H9 (cell line): ENCODE data around the gene UBN2. TPM values are rescaled to one million over a fixed set of nuclear protein-coding genes. Genes with fewer than 3 reads are reported as not detected.

Experiments
- DNase-seq: peaks from one replicate; pipeline ENCODE4 v3.0.0-alpha.2; 2017
- H2AFZ ChIP-seq: one replicate; pipeline ENCODE4 v1.6.1; 2013; ENCODE audit warnings: mild to moderate bottlenecking, low read length, control low read depth, moderate library complexity
- H2AK5ac ChIP-seq: 2 replicates; pipeline ENCODE4 v1.6.1; 2013; ENCODE audit warnings: low read length, control low read depth, mixed read lengths; ENCODE audit not compliant: insufficient read length
- H2BK120ac ChIP-seq: one replicate; pipeline ENCODE4 v1.6.1; 2013; ENCODE audit warnings: low read depth, mild to moderate bottlenecking, low read length, control low read depth, inconsistent platforms; ENCODE audit not compliant: poor library complexity, severe bottlenecking
- H2BK12ac ChIP-seq: 2 replicates; pipeline ENCODE4 v1.6.1; 2013; ENCODE audit warnings: low read length, control low read depth, mixed read lengths, low read depth; ENCODE audit not compliant: insufficient read length
- H2BK15ac ChIP-seq: 2 replicates; pipeline ENCODE4 v1.6.1; 2013; ENCODE audit warnings: low read depth, low read length, control low read depth
- H2BK20ac ChIP-seq: one replicate; pipeline ENCODE4 v1.6.1; 2013; ENCODE audit warnings: low read depth, mild to moderate bottlenecking, low read length, control low read depth, inconsistent platforms; ENCODE audit not compliant: poor library complexity, severe bottlenecking
- H2BK5ac ChIP-seq: 2 replicates; pipeline ENCODE4 v1.6.1; 2013; ENCODE audit warnings: low read length, control low read depth, mixed read lengths; ENCODE audit not compliant: insufficient read length
- H3K14ac ChIP-seq: 2 replicates; pipeline ENCODE4 v1.6.1; 2013; ENCODE audit warnings: low read length, control low read depth; ENCODE audit not compliant: insufficient read depth
- H3K18ac ChIP-seq: 2 replicates; pipeline ENCODE4 v1.6.1; 2013; ENCODE audit warnings: low read depth, mild to moderate bottlenecking, mixed read lengths, low read length, control low read depth; ENCODE audit not compliant: insufficient read length
- H3K23ac ChIP-seq: 2 replicates; pipeline ENCODE4 v1.6.1; 2013; ENCODE audit warnings: low read length, control low read depth, mixed read lengths, low read depth; ENCODE audit not compliant: insufficient read length
- H3K23me2 ChIP-seq: 2 replicates; pipeline ENCODE4 v1.6.1; 2013; ENCODE audit warnings: low read depth, mild to moderate bottlenecking, mixed read lengths, low read length, control low read depth; ENCODE audit not compliant: insufficient read length, poor library complexity, severe bottlenecking
- H3K27ac ChIP-seq: 2 replicates; pipeline ENCODE4 v1.5.1; 2013; ENCODE audit warnings: low read length, control low read depth, mixed read lengths, low read depth; ENCODE audit not compliant: insufficient read length
- H3K27me3 ChIP-seq: 2 replicates; pipeline ENCODE4 v1.6.1; 2013; ENCODE audit warnings: low read length, control low read depth, inconsistent platforms; ENCODE audit not compliant: insufficient read depth
- H3K4ac ChIP-seq: 2 replicates; pipeline ENCODE4 v1.6.1; 2013; ENCODE audit warnings: low read depth, mild to moderate bottlenecking, control low read depth, inconsistent platforms, low read length, moderate library complexity
- H3K4me1 ChIP-seq: 2 replicates; pipeline ENCODE4 v1.6.1; 2013; ENCODE audit warnings: low read length, control low read depth, inconsistent platforms; ENCODE audit not compliant: insufficient read depth
- H3K4me2 ChIP-seq: 2 replicates; pipeline ENCODE4 v1.6.1; 2013; ENCODE audit warnings: low read length, control low read depth, mixed read lengths; ENCODE audit not compliant: insufficient read length, insufficient read depth
- H3K56ac ChIP-seq: 2 replicates; pipeline ENCODE4 v1.6.1; 2013; ENCODE audit warnings: low read depth, mild to moderate bottlenecking, mixed read lengths, low read length, control low read depth; ENCODE audit not compliant: insufficient read length
- H3K79me1 ChIP-seq: 2 replicates; pipeline ENCODE4 v1.6.1; 2013; ENCODE audit warnings: low read depth, mild to moderate bottlenecking, moderate library complexity, low read length, control low read depth, inconsistent platforms; ENCODE audit not compliant: insufficient read depth, poor library complexity, severe bottlenecking
- H3K79me2 ChIP-seq: 2 replicates; pipeline ENCODE4 v1.6.1; 2013; ENCODE audit warnings: low read length, control low read depth, inconsistent platforms; ENCODE audit not compliant: insufficient read depth
- H3K9ac ChIP-seq: 2 replicates; pipeline ENCODE4 v1.6.1; 2013; ENCODE audit warnings: low read length, control low read depth, mixed read lengths; ENCODE audit not compliant: insufficient read length; ENCODE audit errors: extremely low read depth
- H3K9me3 ChIP-seq: one replicate; pipeline ENCODE4 v1.6.1; 2013; ENCODE audit warnings: low read depth, low read length, inconsistent platforms; ENCODE audit not compliant: control insufficient read depth
- H3T11ph ChIP-seq: one replicate; pipeline ENCODE4 v1.6.1; 2013; ENCODE audit warnings: mild to moderate bottlenecking, low read length, control low read depth, inconsistent platforms
- H4K20me1 ChIP-seq: one replicate; pipeline ENCODE4 v1.6.1; 2013; ENCODE audit not compliant: control insufficient read depth, insufficient read length, insufficient read depth
- H4K5ac ChIP-seq: 2 replicates; pipeline ENCODE4 v1.6.1; 2013; ENCODE audit warnings: low read depth, mild to moderate bottlenecking, mixed read lengths, low read length, control low read depth; ENCODE audit not compliant: insufficient read length
- H4K8ac ChIP-seq: replicated peaks from 2 replicates; pipeline ENCODE4 v1.6.1; 2013; ENCODE audit warnings: low read length, control low read depth, mixed read lengths, low read depth; ENCODE audit not compliant: insufficient read length
- H4K91ac ChIP-seq: 2 replicates; pipeline ENCODE4 v1.6.1; 2013; ENCODE audit warnings: low read depth, mild to moderate bottlenecking, moderate library complexity, mixed read lengths, low read length, control low read depth; ENCODE audit not compliant: insufficient read length
- H3K27ac Mint-ChIP-seq, 3 experiments: 2 replicates in 2 of 3; 3 replicates in 1 of 3; pipeline ENCODE4 v1.8.0; 2020 to 2021; ENCODE audit warnings: mixed read lengths in 3 of 3, mild to moderate bottlenecking in 1 of 3, moderate library complexity in 1 of 3
- H3K27me3 Mint-ChIP-seq: 2 replicates; pipeline ENCODE4 v1.8.0; 2021; ENCODE audit warnings: low read depth, mild to moderate bottlenecking, moderate library complexity, mixed read lengths
- H3K36me3 Mint-ChIP-seq, 3 experiments: 2 replicates in 2 of 3; 3 replicates in 1 of 3; pipeline ENCODE4 v1.8.0; 2020 to 2021; ENCODE audit warnings: low read depth in 3 of 3, mixed read lengths in 3 of 3; ENCODE audit not compliant: insufficient read depth in 1 of 3
- H3K4me1 Mint-ChIP-seq, 2 experiments: 2 replicates each; pipeline ENCODE4 v1.8.0; 2020; ENCODE audit warnings: mixed read lengths in 2 of 2
- H3K4me3 Mint-ChIP-seq, 2 experiments: 2 replicates in 1 of 2; 3 replicates in 1 of 2; pipeline ENCODE4 v1.8.0; 2020 to 2021; ENCODE audit warnings: mild to moderate bottlenecking in 2 of 2, mixed read lengths in 2 of 2, moderate library complexity in 1 of 2
- H3K9me3 Mint-ChIP-seq, 2 experiments: 2 replicates in 1 of 2; 3 replicates in 1 of 2; pipeline ENCODE4 v1.8.0; 2020; ENCODE audit warnings: mild to moderate bottlenecking in 2 of 2, mixed read lengths in 2 of 2, moderate library complexity in 1 of 2
- WGBS: extraction: QIAGEN DNeasy Blood & Tissue Kit; methylation state at CpG from one replicate; pipeline ENCODE4 v1.1.7; 2013; ENCODE audit warnings: missing lambda C conversion rate, low lambda C conversion rate, mixed read lengths; ENCODE audit not compliant: insufficient read length; ENCODE audit errors: extremely low coverage; 5-methylcytosine and 5-hydroxymethylcytosine counted together
- total RNA-seq: library from RNA; stranded (reverse); gene quantifications from 2 replicates; pipeline ENCODE4 v1.2.1, GENCODE V29; 2021
- TF ChIP-seq, protein P1 (sequence below): fragments of 200-600 bp; sonication (generic); conservative IDR thresholded peaks from 3 replicates; pipeline ENCODE4 v1.8.0; 2021; ENCODE audit warnings: antibody characterized with exemption, mild to moderate bottlenecking

The UBN2 gene
- total RNA-seq, 1 experiment from 2014 or later = 27.6 TPM

DNA sequence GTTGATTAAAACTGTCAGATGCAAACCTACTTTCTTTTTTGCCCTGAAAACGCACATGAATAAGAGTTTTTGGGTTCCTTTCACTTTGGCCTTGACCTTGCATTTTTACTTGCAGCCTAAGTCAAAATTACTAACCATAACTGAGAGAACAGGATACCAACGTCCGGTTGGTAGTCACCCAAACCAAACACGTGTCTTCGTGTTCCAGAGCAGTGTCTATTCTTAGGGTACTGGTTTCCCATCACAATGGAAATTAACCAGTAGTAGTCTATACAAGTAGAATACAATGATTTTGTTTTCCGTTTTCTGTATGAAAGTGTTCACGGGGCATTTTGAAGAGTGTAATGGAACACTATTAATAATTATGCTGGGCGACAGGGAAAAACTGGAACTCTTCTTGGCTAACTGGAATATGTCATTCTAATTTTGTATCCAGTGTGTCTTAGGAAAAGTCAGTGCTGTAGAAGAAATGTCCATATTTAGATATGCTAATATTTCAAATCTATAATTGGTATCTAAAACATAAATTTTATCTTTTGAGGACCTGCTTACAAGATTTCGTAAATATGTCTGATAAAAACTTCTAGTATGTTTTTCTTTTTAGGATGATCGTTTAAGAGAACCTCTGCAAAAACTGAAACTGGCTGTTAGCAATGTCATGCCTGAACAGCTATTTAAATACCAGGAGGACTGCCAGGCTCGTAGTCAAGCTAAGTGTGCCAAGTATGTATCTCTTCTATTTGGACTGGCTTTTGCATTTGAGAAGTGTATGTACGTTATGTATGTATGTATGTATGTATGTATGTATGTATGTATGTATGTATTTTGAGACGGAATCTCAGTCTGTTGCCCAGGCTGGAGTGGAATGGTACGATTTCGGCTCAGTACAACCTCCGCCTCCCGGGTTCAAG, 40.9 kb downstream of the UBN2 start:
- no peak overlapping the region for H2BK20ac ChIP-seq
- no peaks in the 10 kb centered on the region for H4K20me1 ChIP-seq
- no peak overlapping the region for H4K8ac ChIP-seq
- no peak overlapping the region for H3K18ac ChIP-seq
- no peaks in the 10 kb centered on the region for H3K79me1 ChIP-seq
- H2BK5ac ChIP-seq = no peak overlapping the region
- DNase-seq = no peak
- H2BK120ac ChIP-seq = no peak overlapping the region
- H3K4me1 Mint-ChIP-seq = no peaks in the 10 kb centered on the region
- no peak overlapping the region for H2BK12ac ChIP-seq
- H3K27me3 Mint-ChIP-seq = no peaks in the 10 kb centered on the region
- no peak overlapping the region for H2AK5ac ChIP-seq
- WGBS = no CpG with 5 or more reads among the region's 17 CpGs
- no peak overlapping the region for H3T11ph ChIP-seq
- no peaks in the 10 kb centered on the region for H3K79me2 ChIP-seq
- H3K9me3 ChIP-seq = no peaks in the 10 kb centered on the region
- H3K23me2 ChIP-seq = no peaks in the 10 kb centered on the region
- no peak overlapping the region for H3K4me2 ChIP-seq
- H3K27me3 ChIP-seq = no peaks in the 10 kb centered on the region
- no peak overlapping the region for H2AFZ ChIP-seq
- H3K36me3 Mint-ChIP-seq = peaks cover 19 to 68% (median 53%) of the 10 kb centered on the region in 3 experiments; a peak in 6 of 7 replicates
- TF ChIP-seq, protein P1, sequence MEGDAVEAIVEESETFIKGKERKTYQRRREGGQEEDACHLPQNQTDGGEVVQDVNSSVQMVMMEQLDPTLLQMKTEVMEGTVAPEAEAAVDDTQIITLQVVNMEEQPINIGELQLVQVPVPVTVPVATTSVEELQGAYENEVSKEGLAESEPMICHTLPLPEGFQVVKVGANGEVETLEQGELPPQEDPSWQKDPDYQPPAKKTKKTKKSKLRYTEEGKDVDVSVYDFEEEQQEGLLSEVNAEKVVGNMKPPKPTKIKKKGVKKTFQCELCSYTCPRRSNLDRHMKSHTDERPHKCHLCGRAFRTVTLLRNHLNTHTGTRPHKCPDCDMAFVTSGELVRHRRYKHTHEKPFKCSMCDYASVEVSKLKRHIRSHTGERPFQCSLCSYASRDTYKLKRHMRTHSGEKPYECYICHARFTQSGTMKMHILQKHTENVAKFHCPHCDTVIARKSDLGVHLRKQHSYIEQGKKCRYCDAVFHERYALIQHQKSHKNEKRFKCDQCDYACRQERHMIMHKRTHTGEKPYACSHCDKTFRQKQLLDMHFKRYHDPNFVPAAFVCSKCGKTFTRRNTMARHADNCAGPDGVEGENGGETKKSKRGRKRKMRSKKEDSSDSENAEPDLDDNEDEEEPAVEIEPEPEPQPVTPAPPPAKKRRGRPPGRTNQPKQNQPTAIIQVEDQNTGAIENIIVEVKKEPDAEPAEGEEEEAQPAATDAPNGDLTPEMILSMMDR = no peak
- no peak overlapping the region for H3K56ac ChIP-seq
- H3K4me3 Mint-ChIP-seq = no peak overlapping the region
- no peak overlapping the region for H3K4ac ChIP-seq
- H3K9ac ChIP-seq = no peak overlapping the region
- no peaks in the 10 kb centered on the region for H3K9me3 Mint-ChIP-seq
- no peak overlapping the region for H2BK15ac ChIP-seq
- no peak overlapping the region for H3K27ac ChIP-seq
- H4K91ac ChIP-seq = no peak overlapping the region
- H3K27ac Mint-ChIP-seq = no peak overlapping the region
- H3K23ac ChIP-seq = no peak overlapping the region
- no peak overlapping the region for H3K14ac ChIP-seq
- no peaks in the 10 kb centered on the region for H3K4me1 ChIP-seq
- no peak overlapping the region for H4K5ac ChIP-seq
